NCI-H82 treated with DMSO at 0.1 percent for 48 hours (cell line): ENCODE results near the gene NUDT21.

ENCODE experiments used
- DNase-seq: peaks from one replicate; lab custom pipeline; 2025; ENCODE audit not compliant: unreplicated experiment; lab: John Stamatoyannopoulos, UW

NUDT21 gene

GRCh38 chr16:56462064-56462796 is 11.1 kb upstream of the NUDT21 start:
- no peak for DNase-seq

- DNase-seq: peak; percentile 80
These were observed 9.0 kb upstream of the NUDT21 start for GRCh38 chr16:56460101-56460500.

DNA sequence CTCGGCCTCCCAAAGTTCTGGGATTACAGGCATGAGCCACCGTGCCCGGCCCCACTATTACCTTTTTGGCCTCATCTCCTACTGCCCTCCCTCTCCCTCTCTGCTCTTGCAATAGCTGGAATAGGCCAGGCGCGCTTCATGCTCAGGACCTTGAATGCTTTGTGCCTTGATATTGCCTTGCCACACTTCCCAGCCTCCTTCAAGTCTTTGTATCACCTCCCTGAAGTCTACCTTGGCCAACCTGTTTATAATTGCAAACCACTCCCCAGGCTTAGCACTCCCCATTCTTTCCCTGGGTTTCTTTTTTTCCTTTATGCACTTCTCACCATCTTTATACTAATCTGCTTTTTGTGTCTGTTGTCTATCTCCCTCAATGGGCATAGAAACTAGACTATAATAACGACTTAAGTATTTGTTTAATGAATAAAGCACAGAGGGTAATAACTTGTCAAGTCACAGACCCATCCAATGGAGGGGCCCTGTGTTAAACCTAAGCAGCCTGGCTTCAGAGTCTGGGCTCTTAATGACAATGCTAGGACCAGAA is 6.9 kb upstream of the NUDT21 start:
- no peak for DNase-seq

- no peak for DNase-seq
These were observed 889 bp upstream of the NUDT21 start for GRCh38 chr16:56451753-56452689.

DNA sequence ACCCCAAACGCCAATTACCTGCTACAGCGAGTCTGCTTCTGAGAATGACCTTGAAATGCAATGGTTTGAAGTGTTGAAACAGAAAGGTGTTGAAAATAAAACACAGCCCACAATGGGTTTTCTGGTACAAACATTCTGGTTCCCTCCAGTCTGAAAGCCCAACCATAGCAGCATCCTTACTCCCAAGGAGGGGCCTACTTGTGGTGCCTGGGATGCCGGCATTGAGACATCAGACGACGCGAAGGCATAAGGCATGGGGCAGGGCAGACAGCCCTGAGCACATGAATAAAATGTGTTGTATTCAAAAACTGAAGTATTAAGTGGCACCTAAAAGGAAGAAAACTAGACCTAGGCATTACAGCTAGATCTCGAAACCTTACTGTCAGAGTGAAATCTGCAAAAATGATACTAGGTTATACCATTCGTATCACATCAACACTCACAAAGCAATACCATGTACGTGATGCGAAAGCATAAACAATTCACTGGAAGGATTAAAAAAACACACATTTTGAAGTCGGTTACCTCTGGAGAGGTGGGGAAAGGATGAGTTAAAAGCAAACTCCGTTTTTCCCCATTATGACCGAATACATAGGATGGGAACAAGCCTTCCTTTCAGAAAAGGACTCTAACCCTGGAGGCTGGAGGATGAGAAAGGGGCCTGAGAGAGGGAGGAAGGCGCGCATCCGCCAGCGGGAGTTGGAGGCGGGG is 702 bp downstream of the NUDT21 start:
- DNase-seq: no peak

DNA sequence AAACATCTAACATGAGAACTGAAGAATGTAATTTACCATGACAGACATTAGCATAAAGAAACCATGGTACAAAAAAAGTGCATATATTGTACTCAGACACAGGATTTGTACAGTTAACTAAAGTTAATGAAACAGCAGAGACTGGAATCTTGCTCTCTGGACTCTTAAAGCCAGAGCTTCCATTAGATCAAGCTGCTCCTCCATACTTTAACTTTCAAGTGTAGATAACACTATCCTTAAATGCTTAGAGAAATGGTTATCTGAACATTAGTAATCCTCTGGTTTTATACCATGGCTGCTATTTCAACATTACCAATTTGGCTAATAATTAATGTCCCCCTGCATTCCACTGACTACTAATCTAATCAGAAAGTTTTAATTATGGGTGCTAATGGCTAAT is 3.1 kb downstream of the NUDT21 start:
- DNase-seq: no peak

GRCh38 chr16:56447286-56447685 is 3.8 kb downstream of the NUDT21 start:
- no peak for DNase-seq

DNA sequence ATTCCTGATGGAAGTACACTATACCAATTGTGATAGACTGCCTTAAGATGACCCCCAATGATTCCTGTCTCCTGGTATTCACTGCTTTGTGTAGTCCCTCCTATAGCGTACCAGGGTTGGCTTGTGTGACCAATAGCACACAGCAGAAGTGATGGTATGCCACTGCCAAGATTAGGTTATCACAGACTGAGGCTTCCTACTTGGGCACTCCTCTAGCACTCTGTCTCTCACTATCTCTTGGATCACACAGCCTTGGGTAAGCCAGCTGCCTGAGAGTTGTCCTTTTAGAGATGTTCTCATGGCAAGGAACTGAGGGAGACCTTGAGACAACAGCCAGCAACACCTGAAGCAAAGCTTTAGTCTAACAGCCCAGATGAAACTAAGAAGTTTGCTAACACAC is 13.1 kb downstream of the NUDT21 start:
- no peak for DNase-seq

DNA sequence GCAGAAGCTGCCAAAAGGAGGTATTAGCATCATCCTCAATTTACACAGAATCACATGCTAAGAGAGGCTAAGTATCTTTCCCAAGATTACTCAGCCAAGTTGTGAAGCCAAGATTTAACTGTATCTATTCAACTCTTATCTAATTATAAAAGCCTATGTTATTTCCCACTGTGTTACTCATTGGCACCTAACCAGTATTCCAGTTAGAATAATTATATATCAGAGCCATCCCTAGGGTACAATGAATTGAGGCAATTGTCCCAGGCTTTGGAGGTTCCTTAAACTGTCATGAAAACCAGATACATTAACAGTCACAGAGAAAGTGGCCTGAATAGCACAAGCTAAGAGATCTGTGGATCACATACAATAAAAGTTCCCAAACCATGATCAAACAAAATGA is 14.9 kb downstream of the NUDT21 start:
- DNase-seq: no peak

- DNase-seq: no peak
These were observed 23.0 kb downstream of the NUDT21 start for GRCh38 chr16:56428091-56428490.

DNA sequence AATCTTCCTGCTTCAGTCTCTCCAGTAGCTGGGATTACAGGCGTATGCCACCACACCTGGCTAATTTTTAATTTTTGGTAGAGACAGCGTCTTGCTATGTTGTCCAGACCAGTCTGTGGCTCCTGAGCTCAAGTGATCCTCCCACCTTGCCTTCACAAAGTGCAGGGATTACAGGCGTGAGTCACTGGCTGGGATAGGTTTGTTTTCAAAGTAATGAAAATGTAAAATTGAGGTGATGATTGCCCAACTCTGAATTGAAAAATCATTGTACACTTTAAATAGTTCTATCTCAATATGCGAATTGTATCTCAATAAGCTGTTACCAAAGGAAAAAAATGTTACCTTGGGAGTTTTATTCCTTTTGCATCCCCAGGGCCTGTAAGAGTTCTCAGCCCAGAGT is 24.5 kb downstream of the NUDT21 start:
- DNase-seq: no peak

DNA sequence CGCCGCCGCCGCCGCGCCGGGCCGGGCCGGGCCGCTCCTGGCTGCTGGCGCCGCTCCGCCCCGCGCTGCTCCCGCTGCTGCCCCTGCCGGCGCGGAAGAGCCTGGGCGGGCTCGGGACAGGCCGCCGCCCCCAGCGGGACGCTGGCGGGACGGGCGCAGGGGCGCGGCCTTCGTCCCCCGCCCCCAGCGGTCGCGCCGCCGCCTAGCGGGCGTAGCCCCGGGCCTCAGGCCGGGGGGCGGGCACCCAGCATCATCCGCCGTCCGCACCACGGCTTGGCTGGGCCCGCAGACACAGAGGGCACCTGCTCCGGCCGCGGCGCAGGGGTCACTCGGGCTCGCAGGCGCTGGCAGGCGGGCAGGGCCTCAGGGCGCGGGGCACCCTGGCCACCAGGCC is 25.7 kb downstream of the NUDT21 start, which contains the start of gene AMFR:
TSS of gene AMFR (minus strand) at position 107 of the 394 bp plus-strand sequence. CDS start 218 bp downstream, outside the sequence.
- no peak for DNase-seq

DNA sequence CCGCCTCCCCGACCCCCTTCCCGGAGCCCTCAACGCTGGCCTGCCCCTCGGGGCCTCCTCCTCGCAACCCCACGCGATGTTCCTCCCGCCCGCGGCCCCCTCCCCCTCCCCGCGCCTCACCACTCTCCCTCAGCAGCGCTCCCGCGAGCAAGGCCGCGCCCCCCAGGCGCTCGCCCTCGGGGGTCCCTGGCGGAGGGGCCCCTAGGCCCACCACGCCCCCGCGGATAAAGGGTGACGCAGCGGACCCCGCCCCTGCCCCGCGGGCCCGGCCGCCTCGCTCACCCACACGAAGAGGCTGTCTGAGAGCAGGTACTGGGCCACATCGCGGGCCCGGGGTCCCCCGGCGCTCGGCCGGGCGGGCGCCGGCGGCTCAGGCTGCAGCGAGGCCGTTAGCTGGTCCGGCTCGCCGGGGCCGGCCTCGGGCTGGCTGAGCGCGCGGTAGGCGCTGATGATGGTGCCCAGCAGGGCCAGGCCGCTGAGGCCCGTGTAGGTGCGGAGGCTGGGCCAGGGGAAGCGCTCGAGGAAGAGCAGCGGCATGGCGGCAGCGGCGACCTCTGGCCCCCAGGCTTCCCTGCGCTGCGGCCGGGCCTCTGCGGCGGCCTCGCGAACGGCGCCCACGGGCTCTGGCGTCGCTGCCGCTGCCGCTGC is 26.2 kb downstream of the NUDT21 start:
- no peak for DNase-seq

DNA sequence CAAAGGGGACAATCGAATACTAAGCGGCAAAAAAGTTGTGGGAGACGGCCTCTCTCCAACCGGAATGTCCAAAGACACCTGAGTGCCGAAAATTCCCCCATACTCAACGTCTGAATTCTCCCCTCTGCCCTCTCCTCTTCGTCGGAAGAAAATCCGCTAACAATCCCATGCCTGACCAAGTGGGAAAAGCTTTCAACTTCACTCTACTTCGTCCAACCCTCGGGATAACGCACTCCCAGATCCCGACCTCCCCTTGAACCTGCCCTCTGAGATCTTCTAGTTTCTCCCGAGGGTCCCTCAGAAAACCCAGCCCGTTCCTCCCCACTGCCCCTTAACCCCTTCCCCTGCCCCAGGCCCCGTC is 26.7 kb downstream of the NUDT21 start:
- DNase-seq: no peak

DNA sequence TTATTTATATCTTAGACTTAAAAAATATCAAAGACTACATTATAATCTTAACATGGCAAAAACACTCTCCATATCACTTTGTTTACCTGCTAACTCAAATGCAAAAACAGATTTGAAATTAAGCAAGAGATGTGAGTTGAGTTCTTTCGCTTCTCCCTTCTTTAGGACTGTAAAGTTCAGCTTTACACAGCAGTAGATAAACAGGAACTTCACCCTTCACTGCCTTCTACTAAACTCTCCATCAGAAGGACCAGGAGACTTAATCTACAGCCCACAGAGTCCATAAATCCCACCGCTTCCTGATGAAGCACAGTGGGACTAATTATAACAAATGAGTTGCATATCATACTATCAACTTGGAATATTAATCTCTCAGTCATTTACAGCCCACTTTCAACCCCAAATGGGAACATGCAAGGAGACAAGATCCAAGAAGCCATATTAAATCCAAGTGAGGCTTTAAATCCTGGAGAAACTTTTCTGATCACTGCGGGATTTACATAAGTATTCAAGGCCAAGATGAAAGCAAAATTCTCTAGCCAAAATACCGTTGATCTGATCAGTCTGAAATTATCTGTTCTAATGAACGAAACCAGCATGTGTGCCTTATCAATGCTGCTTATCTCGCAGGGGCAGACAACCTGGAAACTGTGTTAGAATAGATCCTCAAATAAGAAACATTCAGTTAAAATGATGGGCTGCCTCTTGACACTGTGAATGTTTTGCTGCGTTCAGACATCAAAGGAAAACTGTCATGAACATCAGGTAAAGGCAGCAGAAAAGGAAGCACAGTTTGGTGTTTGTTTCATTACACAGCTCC is 27.3 kb downstream of the NUDT21 start:
- no peak for DNase-seq

GRCh38 chr16:56422896-56423441 is 28.2 kb downstream of the NUDT21 start:
- DNase-seq: no peak

GRCh38 chr16:56421976-56422669 is 29.0 kb downstream of the NUDT21 start:
- no peak for DNase-seq

DNA sequence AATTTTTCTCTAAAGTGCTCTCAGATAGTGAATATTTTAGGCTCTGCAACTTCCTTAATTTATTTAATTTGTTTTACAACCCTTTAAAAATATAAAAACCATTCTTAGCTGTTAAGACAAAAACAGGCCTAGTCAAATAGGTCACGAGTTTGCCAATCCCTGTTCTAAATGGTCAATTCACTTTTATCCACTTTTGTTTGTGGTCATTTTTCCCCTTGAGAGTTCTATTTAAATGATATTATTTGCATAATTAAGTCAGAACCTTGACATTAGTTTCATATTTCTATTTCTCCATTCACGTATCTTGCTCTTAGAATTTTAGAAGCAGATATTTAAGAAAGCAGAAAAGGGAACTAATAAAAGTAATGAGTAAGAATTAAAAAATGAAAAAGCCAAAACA is 29.8 kb downstream of the NUDT21 start:
- no peak for DNase-seq

GRCh38 chr16:56420613-56421012 is 30.5 kb downstream of the NUDT21 start:
- no peak for DNase-seq
